ENCODE data around the gene CACNA1B. TPM values are rescaled to one million over a fixed set of nuclear protein-coding genes. Genes with fewer than 3 reads are reported as not detected.

The CACNA1B gene
- total RNA-seq, 1 donor = under 0.01 TPM

DNA sequence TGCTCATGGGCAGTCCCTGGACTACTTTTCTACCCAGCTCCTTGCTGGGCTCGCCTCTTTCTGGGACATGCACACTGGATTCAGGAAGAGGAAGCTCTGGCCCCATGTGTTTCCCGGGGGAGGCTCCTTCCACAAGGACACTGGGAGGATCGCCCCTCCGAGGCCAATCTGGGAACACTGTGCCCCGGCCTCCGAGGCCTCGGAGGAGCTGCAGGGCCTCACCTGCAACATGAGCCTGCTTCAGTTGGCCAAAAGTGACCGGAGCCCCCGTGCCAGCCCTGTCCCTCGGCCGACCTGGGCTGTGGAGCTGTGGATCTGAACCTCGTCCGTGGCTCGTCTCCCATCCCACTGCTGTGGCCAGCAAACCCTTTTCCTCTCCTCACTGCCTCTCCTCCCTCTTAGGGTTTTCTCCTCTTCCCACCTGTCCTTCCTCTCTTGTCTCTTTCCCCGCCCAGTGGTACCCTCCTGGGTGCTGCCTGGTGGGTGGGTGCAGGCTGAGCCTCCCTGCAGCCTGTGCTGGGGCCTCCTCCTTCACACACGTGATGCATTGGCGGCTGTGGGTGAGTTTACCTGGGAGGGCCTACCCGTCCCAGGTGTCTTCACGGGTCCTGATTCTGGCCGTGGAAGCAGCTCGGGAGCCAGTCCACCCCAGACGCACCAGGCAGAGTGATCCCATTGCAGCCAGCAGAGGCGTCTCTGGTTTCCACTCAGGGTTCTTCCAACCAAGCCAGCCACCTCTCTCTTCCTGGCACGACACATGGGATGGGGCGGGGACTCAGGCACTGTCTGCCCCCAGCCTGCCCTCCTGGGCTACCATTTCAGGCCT, 241.8 kb downstream of the CACNA1B start:
- no peaks in the 10 kb centered on the region for H3K36me3 ChIP-seq (ENCODE audit: insufficient read depth, low read length)
- no peaks in the 10 kb centered on the region for H3K9me3 ChIP-seq (ENCODE audit: low read depth, low read length)
- H3K27me3 ChIP-seq (ENCODE audit: insufficient read depth, low read length) = no peaks in the 10 kb centered on the region
- H3K79me2 ChIP-seq (ENCODE audit: insufficient read depth, low read length) = no peaks in the 10 kb centered on the region
- TF ChIP-seq, protein P1, sequence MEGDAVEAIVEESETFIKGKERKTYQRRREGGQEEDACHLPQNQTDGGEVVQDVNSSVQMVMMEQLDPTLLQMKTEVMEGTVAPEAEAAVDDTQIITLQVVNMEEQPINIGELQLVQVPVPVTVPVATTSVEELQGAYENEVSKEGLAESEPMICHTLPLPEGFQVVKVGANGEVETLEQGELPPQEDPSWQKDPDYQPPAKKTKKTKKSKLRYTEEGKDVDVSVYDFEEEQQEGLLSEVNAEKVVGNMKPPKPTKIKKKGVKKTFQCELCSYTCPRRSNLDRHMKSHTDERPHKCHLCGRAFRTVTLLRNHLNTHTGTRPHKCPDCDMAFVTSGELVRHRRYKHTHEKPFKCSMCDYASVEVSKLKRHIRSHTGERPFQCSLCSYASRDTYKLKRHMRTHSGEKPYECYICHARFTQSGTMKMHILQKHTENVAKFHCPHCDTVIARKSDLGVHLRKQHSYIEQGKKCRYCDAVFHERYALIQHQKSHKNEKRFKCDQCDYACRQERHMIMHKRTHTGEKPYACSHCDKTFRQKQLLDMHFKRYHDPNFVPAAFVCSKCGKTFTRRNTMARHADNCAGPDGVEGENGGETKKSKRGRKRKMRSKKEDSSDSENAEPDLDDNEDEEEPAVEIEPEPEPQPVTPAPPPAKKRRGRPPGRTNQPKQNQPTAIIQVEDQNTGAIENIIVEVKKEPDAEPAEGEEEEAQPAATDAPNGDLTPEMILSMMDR (IDR thresholded peaks at IDR 0.05; ENCODE audit: extremely low read depth, low read depth, low read length) = no peak
- H3K4me1 ChIP-seq (ENCODE audit: insufficient read depth, low read length) = no peaks in the 10 kb centered on the region
- H3K4me2 ChIP-seq (ENCODE audit: insufficient read depth, low read length) = no peak overlapping the region
- H3K27ac ChIP-seq (ENCODE audit: low read depth, low read length) = no peak overlapping the region
- no peak overlapping the region for H2AFZ ChIP-seq (ENCODE audit: low read length)
- no peak overlapping the region for H3K4me3 ChIP-seq (ENCODE audit: insufficient read depth, low read length)
- no peaks in the 10 kb centered on the region for H4K20me1 ChIP-seq (ENCODE audit: insufficient read depth, low read length)
- peak; percentile 77 for DNase-seq (ENCODE audit: insufficient read length, low spot score, missing footprints)

DNA sequence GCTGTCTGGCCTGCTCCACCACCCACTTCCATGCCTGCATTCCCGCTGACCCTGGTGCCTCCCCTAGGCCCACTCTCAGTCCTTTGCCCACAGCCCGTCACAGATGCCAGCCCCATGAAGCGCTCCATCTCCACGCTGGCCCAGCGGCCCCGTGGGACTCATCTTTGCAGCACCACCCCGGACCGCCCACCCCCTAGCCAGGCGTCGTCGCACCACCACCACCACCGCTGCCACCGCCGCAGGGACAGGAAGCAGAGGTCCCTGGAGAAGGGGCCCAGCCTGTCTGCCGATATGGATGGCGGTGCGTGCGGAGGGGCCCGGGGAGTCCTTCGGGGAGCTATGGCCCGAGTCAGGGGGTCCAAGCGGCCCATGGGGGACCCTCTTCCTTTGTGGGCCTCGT, 242.5 kb downstream of the CACNA1B start:
- H4K20me1 ChIP-seq (ENCODE audit: insufficient read depth, low read length) = no peaks in the 10 kb centered on the region
- no peaks in the 10 kb centered on the region for H3K9me3 ChIP-seq (ENCODE audit: low read depth, low read length)

DNA sequence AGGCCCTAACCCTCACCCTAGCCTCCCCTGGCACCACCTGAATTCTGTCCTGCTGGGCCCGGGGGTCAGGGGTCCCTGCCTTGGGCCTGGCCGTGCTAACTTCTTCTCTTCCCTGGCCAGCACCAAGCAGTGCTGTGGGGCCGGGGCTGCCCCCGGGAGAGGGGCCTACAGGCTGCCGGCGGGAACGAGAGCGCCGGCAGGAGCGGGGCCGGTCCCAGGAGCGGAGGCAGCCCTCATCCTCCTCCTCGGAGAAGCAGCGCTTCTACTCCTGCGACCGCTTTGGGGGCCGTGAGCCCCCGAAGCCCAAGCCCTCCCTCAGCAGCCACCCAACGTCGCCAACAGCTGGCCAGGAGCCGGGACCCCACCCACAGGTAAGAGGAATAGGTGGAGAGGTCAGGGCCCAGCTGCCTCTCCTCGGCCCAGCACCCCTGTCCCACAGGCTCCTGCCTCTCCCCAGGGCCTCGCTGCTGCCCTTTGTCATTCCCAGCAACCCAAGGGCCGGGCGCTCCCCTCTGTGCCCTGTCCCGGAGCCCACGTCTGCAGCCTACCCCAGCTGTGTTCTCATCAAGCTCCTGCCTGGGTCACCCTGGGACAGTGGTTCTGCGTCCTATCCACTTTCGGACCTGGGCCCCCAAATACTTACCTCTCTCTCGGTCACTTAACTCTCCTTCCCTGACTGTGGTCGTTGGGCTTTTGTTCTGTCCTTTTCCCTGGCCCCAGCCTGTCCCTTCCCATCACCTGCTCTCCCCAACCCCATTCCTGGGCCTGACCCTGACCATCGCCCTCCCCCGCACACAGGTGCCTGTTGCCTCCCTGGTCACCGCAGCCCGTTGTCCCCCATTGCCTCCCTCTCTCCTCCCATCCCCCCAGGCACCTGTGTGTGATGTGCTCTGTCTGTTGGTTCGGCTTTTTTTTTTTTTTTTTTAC, 243.2 kb downstream of the CACNA1B start:
- H3K4me3 ChIP-seq (ENCODE audit: insufficient read depth, low read length) = no peak overlapping the region
- no peaks in the 10 kb centered on the region for H3K79me2 ChIP-seq (ENCODE audit: insufficient read depth, low read length)
- H3K4me2 ChIP-seq (ENCODE audit: insufficient read depth, low read length) = no peak overlapping the region
- DNase-seq (ENCODE audit: insufficient read length, low spot score, missing footprints) = peak; percentile 65
- no peak overlapping the region for H3K27ac ChIP-seq (ENCODE audit: low read depth, low read length)
- no peaks in the 10 kb centered on the region for H3K4me1 ChIP-seq (ENCODE audit: insufficient read depth, low read length)
- TF ChIP-seq, protein P1 (IDR thresholded peaks at IDR 0.05; ENCODE audit: extremely low read depth, low read depth, low read length) = no peak
- no peaks in the 10 kb centered on the region for H3K9me3 ChIP-seq (ENCODE audit: low read depth, low read length)
- no peaks in the 10 kb centered on the region for H4K20me1 ChIP-seq (ENCODE audit: insufficient read depth, low read length)
- no peak overlapping the region for H2AFZ ChIP-seq (ENCODE audit: low read length)
- H3K36me3 ChIP-seq (ENCODE audit: insufficient read depth, low read length) = no peaks in the 10 kb centered on the region
- no peaks in the 10 kb centered on the region for H3K27me3 ChIP-seq (ENCODE audit: insufficient read depth, low read length)

More for the DNA sequence above, 242.5 kb downstream of the CACNA1B start:
- H3K4me2 ChIP-seq (ENCODE audit: insufficient read depth, low read length) = no peak overlapping the region
- H3K27me3 ChIP-seq (ENCODE audit: insufficient read depth, low read length) = no peaks in the 10 kb centered on the region
- no peaks in the 10 kb centered on the region for H3K79me2 ChIP-seq (ENCODE audit: insufficient read depth, low read length)
- DNase-seq (ENCODE audit: insufficient read length, low spot score, missing footprints) = peak; percentile 43
- TF ChIP-seq, protein P1 (IDR thresholded peaks at IDR 0.05; ENCODE audit: extremely low read depth, low read depth, low read length) = no peak
- H3K36me3 ChIP-seq (ENCODE audit: insufficient read depth, low read length) = no peaks in the 10 kb centered on the region
- no peaks in the 10 kb centered on the region for H3K4me1 ChIP-seq (ENCODE audit: insufficient read depth, low read length)
- no peak overlapping the region for H3K4me3 ChIP-seq (ENCODE audit: insufficient read depth, low read length)
- H3K27ac ChIP-seq (ENCODE audit: low read depth, low read length) = no peak overlapping the region
- no peak overlapping the region for H2AFZ ChIP-seq (ENCODE audit: low read length)
